Glutamatergic neuron (in vitro differentiated cells): ENCODE results near the gene MBOAT1. TPM values are rescaled to one million over a fixed set of nuclear protein-coding genes. Genes with fewer than 3 reads are reported as not detected.

Experiments
- DNase-seq: peaks from one replicate; pipeline ENCODE4 v3.0.0; 2022
- H3K27ac Mint-ChIP-seq: one replicate; pipeline ENCODE4 v1.8.0; 2020; ENCODE audit warnings: mild to moderate bottlenecking, mixed read lengths, inconsistent platforms; ENCODE audit not compliant: unreplicated experiment
- H3K27me3 Mint-ChIP-seq: one replicate; pipeline ENCODE4 v1.8.0; 2020; ENCODE audit warnings: mild to moderate bottlenecking, moderate library complexity, mixed read lengths, inconsistent platforms; ENCODE audit not compliant: unreplicated experiment
- H3K36me3 Mint-ChIP-seq: one replicate; pipeline ENCODE4 v1.8.0; 2020; ENCODE audit warnings: mild to moderate bottlenecking, mixed read lengths, inconsistent platforms; ENCODE audit not compliant: unreplicated experiment
- H3K4me1 Mint-ChIP-seq: one replicate; pipeline ENCODE4 v1.8.0; 2020; ENCODE audit warnings: mild to moderate bottlenecking, low read depth, mixed read lengths, inconsistent platforms; ENCODE audit not compliant: unreplicated experiment
- H3K4me3 Mint-ChIP-seq: one replicate; pipeline ENCODE4 v1.8.0; 2020; ENCODE audit warnings: mild to moderate bottlenecking, mixed read lengths, inconsistent platforms; ENCODE audit not compliant: unreplicated experiment
- H3K9me3 Mint-ChIP-seq: one replicate; pipeline ENCODE4 v1.8.0; 2020; ENCODE audit warnings: mild to moderate bottlenecking, moderate library complexity, mixed read lengths, inconsistent platforms; ENCODE audit not compliant: unreplicated experiment
- CTCF ChIP-seq: fragments of 200-600 bp; sonication (generic); IDR thresholded peaks from one replicate; pipeline ENCODE4 v1.5.0; 2021; ENCODE audit not compliant: partially characterized antibody, unreplicated experiment
- total RNA-seq: library from RNA; stranded (reverse); fragmentation: NEBNext Ultra II Directional; extraction: Animal tissue kit (Norgen Biotek cat#: 25700); gene quantifications from one replicate; pipeline ENCODE4 v1.2.1, GENCODE V29; 2021; ENCODE audit not compliant: unreplicated experiment

MBOAT1 gene
- total RNA-seq, 1 donor from 2014 or later = not detected

- Mint-ChIP-seq H3K27me3 (peaks cover 5% of the 10 kb centered on the region), H3K4me3 (no peak overlapping the region), H3K27ac (no peak overlapping the region), H3K9me3 (peaks cover 2% of the 10 kb centered on the region), H3K4me1 (peaks cover 3% of the 10 kb centered on the region), H3K36me3 (peaks cover 2% of the 10 kb centered on the region)
- no peak for TF ChIP-seq CTCF
- no peak for DNase-seq
These were observed 5.6 kb upstream of the MBOAT1 start for GRCh38 chr6:20217891-20218290.

GRCh38 chr6:20217324-20217855, 5.1 kb upstream of the MBOAT1 start:
- H3K4me1 Mint-ChIP-seq = peaks cover 5% of the 10 kb centered on the region
- TF ChIP-seq CTCF = no peak
- no peak overlapping the region for H3K4me3 Mint-ChIP-seq
- peaks cover 7% of the 10 kb centered on the region for H3K27me3 Mint-ChIP-seq
- H3K9me3 Mint-ChIP-seq = peaks cover 4% of the 10 kb centered on the region
- H3K36me3 Mint-ChIP-seq = peaks cover 3% of the 10 kb centered on the region
- no peak for DNase-seq
- H3K27ac Mint-ChIP-seq = no peak overlapping the region

- Mint-ChIP-seq H3K27me3 (peaks cover 15% of the 10 kb centered on the region), H3K36me3 (peaks cover 3% of the 10 kb centered on the region), H3K27ac (no peak overlapping the region), H3K9me3 (peaks cover 6% of the 10 kb centered on the region), H3K4me3 (no peak overlapping the region), H3K4me1 (peaks cover 5% of the 10 kb centered on the region)
- TF ChIP-seq CTCF = no peak
- DNase-seq = no peak
These were observed 3.0 kb upstream of the MBOAT1 start for GRCh38 chr6:20215310-20215709.

- Mint-ChIP-seq H3K4me3 (peak overlapping the region; percentile 93), H3K36me3 (peaks cover 3% of the 10 kb centered on the region), H3K9me3 (peaks cover 6% of the 10 kb centered on the region), H3K27ac (no peak overlapping the region), H3K27me3 (peaks cover 15% of the 10 kb centered on the region), H3K4me1 (peaks cover 5% of the 10 kb centered on the region)
- DNase-seq = no peak
- no peak for TF ChIP-seq CTCF
These were observed 1.1 kb upstream of the MBOAT1 start for GRCh38 chr6:20213271-20213798.

GRCh38 chr6:20211941-20212391, 303 bp downstream of the MBOAT1 start:
- peak overlapping the region; percentile 87 for H3K4me3 Mint-ChIP-seq
- H3K4me1 Mint-ChIP-seq = peaks cover 5% of the 10 kb centered on the region
- H3K27ac Mint-ChIP-seq = no peak overlapping the region
- peak; percentile 35 for DNase-seq
- no peak for TF ChIP-seq CTCF
- peaks cover 3% of the 10 kb centered on the region for H3K36me3 Mint-ChIP-seq
- peaks cover 15% of the 10 kb centered on the region for H3K27me3 Mint-ChIP-seq
- H3K9me3 Mint-ChIP-seq = peaks cover 4% of the 10 kb centered on the region
